Measurements from ENCODE around the gene RSPH1.

The RSPH1 gene

DNA sequence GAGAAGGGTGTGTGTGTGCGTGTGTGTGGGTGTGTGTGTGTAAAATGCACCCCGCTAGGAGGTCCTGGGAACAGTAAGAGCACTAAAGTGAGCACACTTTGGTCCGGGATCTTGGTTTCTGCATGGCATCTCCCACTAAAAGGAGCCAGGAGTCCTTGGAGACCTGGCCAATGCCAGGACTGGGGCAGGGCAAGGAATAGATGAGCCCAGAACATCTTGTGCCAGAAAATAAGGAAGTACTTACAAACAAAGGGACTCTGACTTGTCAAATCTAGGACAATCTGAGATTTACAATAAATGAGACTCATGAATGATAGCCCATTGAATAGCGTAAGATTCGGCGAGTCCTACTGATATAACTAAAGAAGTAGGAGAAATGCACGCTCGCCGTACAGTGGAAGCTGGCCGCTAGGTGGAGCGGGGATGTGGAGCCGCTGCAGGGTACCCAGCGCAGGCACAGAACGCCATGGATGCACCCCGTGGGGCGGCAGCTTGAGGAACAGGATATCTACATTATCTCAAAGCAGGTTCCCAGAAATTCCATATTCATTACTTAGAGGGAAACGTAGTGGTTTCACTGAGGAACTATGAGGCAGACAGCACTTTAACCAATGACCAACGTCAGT lies 24.7 kb upstream of the RSPH1 start:
- TF ChIP-seq TEAD4 (IDR thresholded peaks at IDR 0.05) (no peak), ZBTB7A (IDR thresholded peaks at IDR 0.05; ENCODE audit: low read depth) (no peak), RAD21 (IDR thresholded peaks at IDR 0.05; ENCODE audit: low read depth) (no peak), NFIC (IDR thresholded peaks at IDR 0.05) (no peak), CREB1 (IDR thresholded peaks at IDR 0.05; ENCODE audit: low read depth) (no peak), YY1 (IDR thresholded peaks at IDR 0.05; ENCODE audit: low read depth) (no peak), EP300 (IDR thresholded peaks at IDR 0.05; ENCODE audit: borderline replicate concordance) (no peak), FOXM1 (IDR thresholded peaks at IDR 0.05; ENCODE audit: borderline replicate concordance, low read depth) (no peak), EGR1 (IDR thresholded peaks at IDR 0.05) (no peak), CEBPB (IDR thresholded peaks at IDR 0.05) (no peak), TAF1 (IDR thresholded peaks at IDR 0.05; ENCODE audit: low read depth) (no peak), TCF12 (IDR thresholded peaks at IDR 0.05; ENCODE audit: low read depth) (no peak)
- TF ChIP-seq, protein P1, sequence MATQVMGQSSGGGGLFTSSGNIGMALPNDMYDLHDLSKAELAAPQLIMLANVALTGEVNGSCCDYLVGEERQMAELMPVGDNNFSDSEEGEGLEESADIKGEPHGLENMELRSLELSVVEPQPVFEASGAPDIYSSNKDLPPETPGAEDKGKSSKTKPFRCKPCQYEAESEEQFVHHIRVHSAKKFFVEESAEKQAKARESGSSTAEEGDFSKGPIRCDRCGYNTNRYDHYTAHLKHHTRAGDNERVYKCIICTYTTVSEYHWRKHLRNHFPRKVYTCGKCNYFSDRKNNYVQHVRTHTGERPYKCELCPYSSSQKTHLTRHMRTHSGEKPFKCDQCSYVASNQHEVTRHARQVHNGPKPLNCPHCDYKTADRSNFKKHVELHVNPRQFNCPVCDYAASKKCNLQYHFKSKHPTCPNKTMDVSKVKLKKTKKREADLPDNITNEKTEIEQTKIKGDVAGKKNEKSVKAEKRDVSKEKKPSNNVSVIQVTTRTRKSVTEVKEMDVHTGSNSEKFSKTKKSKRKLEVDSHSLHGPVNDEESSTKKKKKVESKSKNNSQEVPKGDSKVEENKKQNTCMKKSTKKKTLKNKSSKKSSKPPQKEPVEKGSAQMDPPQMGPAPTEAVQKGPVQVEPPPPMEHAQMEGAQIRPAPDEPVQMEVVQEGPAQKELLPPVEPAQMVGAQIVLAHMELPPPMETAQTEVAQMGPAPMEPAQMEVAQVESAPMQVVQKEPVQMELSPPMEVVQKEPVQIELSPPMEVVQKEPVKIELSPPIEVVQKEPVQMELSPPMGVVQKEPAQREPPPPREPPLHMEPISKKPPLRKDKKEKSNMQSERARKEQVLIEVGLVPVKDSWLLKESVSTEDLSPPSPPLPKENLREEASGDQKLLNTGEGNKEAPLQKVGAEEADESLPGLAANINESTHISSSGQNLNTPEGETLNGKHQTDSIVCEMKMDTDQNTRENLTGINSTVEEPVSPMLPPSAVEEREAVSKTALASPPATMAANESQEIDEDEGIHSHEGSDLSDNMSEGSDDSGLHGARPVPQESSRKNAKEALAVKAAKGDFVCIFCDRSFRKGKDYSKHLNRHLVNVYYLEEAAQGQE (IDR thresholded peaks at IDR 0.05; ENCODE audit: low read depth), result no peak
- TF ChIP-seq, protein P2, sequence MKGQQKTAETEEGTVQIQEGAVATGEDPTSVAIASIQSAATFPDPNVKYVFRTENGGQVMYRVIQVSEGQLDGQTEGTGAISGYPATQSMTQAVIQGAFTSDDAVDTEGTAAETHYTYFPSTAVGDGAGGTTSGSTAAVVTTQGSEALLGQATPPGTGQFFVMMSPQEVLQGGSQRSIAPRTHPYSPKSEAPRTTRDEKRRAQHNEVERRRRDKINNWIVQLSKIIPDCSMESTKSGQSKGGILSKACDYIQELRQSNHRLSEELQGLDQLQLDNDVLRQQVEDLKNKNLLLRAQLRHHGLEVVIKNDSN (IDR thresholded peaks at IDR 0.05), result no peak
- TF ChIP-seq, protein P3, sequence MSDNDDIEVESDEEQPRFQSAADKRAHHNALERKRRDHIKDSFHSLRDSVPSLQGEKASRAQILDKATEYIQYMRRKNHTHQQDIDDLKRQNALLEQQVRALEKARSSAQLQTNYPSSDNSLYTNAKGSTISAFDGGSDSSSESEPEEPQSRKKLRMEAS (IDR thresholded peaks at IDR 0.05), result no peak

DNA sequence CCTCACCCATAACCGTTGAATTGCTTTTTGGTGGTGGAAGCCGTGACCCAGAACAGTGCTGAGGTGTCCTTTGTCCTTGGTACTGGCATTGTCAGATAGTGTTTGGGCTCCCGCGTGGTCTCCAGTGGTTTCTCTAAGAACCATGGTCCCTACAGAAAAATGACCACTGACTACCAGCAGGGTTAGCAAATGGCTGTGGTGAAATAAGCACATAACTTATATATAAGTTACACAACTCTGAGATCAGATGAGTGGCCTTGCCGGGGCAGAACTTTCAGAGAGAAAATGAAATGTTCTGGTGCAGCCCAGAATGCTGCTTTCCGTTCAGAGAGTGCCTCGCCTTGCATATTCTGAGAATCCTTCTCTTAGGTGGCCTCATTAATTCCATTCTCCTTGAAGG lies 22.6 kb upstream of the RSPH1 start:
- TF ChIP-seq CREB1 (IDR thresholded peaks at IDR 0.05; ENCODE audit: low read depth), result no peak

DNA sequence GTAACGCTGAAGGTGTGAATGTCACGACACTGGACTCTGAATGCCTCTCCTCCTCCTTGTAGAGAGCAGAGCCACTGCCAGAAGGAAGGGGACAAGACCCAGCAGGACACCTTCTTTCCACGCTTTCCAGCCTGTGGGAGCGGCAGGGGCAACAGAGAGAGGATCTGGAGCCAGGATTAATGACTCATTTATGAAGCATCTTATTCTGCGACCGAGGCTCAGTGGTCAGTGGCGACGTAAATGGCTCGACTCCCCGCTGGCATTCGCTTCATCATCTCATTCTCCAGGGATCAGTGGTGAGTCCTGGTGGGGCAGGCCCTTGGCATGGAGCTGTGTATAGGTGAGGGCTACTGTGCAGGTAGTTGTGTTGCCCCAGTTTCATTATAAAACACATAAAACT lies 22.2 kb upstream of the RSPH1 start:
- TF ChIP-seq EP300 (IDR thresholded peaks at IDR 0.05; ENCODE audit: borderline replicate concordance) (peak; percentile 88; the same call in 1 of the 2 replicates), TAF1 (IDR thresholded peaks at IDR 0.05; ENCODE audit: low read depth) (no peak), CEBPB (IDR thresholded peaks at IDR 0.05) (no peak), TEAD4 (IDR thresholded peaks at IDR 0.05) (peak; percentile 81), NFIC (IDR thresholded peaks at IDR 0.05) (peak; percentile 90), RAD21 (IDR thresholded peaks at IDR 0.05; ENCODE audit: low read depth) (peak; percentile 14; the same call in 1 of the 2 replicates), CREB1 (IDR thresholded peaks at IDR 0.05; ENCODE audit: low read depth) (no peak), EGR1 (IDR thresholded peaks at IDR 0.05) (no peak), TCF12 (IDR thresholded peaks at IDR 0.05; ENCODE audit: low read depth) (peak; percentile 85), FOXM1 (IDR thresholded peaks at IDR 0.05; ENCODE audit: borderline replicate concordance, low read depth) (peak; percentile 36; the same call in 1 of the 2 replicates)
- TF ChIP-seq, protein P1 (IDR thresholded peaks at IDR 0.05; ENCODE audit: low read depth), result no peak
- TF ChIP-seq, protein P2 (IDR thresholded peaks at IDR 0.05), result no peak
- TF ChIP-seq, protein P3 (IDR thresholded peaks at IDR 0.05), result peak; percentile 38

DNA sequence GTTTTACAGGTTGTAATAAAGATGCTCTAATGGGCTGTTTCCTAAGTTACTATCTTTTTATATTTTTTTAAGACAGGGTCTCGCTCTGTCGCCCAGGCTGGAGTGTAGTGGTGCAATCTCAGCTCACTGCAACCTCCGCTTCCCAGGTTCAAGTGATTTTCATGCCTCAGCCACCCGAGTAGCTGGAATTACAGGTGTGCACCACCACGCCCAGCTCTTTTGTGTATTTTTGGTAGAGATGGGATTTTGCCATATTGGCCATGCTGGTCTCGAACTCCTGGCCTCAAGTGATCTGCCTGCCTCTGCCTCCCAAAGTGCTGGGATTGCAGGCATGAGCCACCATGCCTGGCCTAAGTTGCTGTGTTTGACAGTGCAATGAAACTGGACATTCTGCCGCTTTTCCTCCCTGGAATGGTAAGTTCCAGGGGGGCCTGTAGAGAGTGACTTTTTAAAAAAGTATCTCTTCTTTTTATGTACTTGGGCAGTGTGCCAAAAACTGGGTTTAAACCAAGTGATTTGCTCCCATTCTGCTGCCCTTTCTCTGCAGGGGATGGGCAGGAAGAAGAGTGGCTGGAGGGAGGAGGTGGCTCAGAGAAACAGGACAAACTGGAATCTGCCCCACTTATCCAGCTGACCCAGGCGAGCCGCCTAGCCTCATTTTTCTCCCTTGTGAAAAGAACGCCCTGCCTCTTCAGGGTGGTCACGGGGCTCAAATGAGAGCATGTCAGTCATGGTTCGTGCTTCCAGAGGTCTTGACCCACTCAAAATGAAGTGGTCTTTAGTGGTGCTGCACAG lies 19.9 kb upstream of the RSPH1 start:
- TF ChIP-seq NFIC (IDR thresholded peaks at IDR 0.05), result peak; percentile 93
- TF ChIP-seq EGR1 (IDR thresholded peaks at IDR 0.05), result no peak
- peak; percentile 64 for TF ChIP-seq TEAD4 (IDR thresholded peaks at IDR 0.05)
- 0 out of 2 replicates have a peak, but pooled peaks have one; percentile 6 for TF ChIP-seq RAD21 (IDR thresholded peaks at IDR 0.05; ENCODE audit: low read depth)
- TF ChIP-seq CREB1 (IDR thresholded peaks at IDR 0.05; ENCODE audit: low read depth), result no peak
- TF ChIP-seq TCF12 (IDR thresholded peaks at IDR 0.05; ENCODE audit: low read depth), result peak; percentile 78
- TF ChIP-seq, protein P2 (IDR thresholded peaks at IDR 0.05), result peak; percentile 57
- TF ChIP-seq TAF1 (IDR thresholded peaks at IDR 0.05; ENCODE audit: low read depth), result no peak
- TF ChIP-seq, protein P3 (IDR thresholded peaks at IDR 0.05), result peak; percentile 28
- peak; percentile 68 for TF ChIP-seq YY1 (IDR thresholded peaks at IDR 0.05; ENCODE audit: low read depth)
- no peak for TF ChIP-seq FOXM1 (IDR thresholded peaks at IDR 0.05; ENCODE audit: borderline replicate concordance, low read depth)
- TF ChIP-seq, protein P1 (IDR thresholded peaks at IDR 0.05; ENCODE audit: low read depth), result no peak
- peak; percentile 80 for TF ChIP-seq EP300 (IDR thresholded peaks at IDR 0.05; ENCODE audit: borderline replicate concordance)
- TF ChIP-seq CEBPB (IDR thresholded peaks at IDR 0.05), result no peak
- no peak for TF ChIP-seq ZBTB7A (IDR thresholded peaks at IDR 0.05; ENCODE audit: low read depth)
